HTERT RPE-1 (cell line): ENCODE data around the gene RANBP6.
"Not testable (repeated sequence)": the region's sequence is repeated elsewhere in the genome, so short reads cannot be mapped to it uniquely, and the experiment has no call there.

ENCODE experiments used
- in situ Hi-C: fragments of 300-500 bp; cut with MboI; formaldehyde crosslinking; loops from 4 replicates; pipeline ENCODE4 v1.14.3; 2020; ENCODE audit warnings: low sequenced_read_pairs

RANBP6 gene

GRCh38 chr9:6015278-6016157 lies at the start of gene RANBP6:
Gene RANBP6, minus strand, starts transcription at chr9:6015624. Its CDS starts 17 bp downstream, at chr9:6015607.
- in situ Hi-C loops = no loop called here

- in situ Hi-C loops = not testable (repeated sequence)
These were observed 47.7 kb upstream of the RANBP6 start for GRCh38 chr9:6063146-6063545.

DNA sequence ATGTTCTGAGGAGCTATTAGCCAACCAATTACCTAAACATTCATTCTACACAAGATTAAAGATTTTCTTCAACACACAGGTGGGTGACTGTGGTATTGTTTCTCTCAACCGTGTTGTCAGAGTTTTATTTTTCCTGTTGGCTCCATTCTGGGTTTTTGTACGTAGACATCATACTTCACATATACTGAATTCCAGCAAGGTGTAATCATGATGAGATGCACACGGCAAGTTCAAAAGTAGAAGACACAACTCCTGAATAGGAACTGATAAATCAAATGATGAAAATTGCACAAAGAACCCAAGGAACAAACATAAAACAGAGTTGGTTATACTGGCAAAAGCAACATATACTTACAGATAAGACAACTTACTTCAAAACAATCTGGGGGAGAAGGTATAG lies 40.2 kb upstream of the RANBP6 start:
- in situ Hi-C loops = no loop called here

DNA sequence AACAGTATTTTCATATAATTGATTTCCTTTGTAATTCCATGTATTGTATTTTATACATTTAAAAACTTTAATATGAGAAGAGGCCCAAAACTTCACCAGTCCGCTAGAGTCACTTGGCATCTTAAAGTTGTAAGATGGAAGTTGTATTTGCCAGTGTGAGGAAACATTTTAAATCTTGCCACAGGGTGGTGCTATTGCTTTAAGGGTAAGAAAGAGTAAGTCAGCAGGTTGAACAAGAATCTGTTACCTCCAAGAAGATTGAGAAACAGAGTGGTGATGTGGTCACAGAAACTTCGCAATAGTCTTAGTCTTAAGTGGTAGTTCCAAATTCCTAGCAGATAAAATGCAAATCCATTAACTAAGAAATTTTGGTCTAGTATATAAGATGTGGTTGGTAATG lies 39.8 kb upstream of the RANBP6 start:
- in situ Hi-C loops = no loop called here

DNA sequence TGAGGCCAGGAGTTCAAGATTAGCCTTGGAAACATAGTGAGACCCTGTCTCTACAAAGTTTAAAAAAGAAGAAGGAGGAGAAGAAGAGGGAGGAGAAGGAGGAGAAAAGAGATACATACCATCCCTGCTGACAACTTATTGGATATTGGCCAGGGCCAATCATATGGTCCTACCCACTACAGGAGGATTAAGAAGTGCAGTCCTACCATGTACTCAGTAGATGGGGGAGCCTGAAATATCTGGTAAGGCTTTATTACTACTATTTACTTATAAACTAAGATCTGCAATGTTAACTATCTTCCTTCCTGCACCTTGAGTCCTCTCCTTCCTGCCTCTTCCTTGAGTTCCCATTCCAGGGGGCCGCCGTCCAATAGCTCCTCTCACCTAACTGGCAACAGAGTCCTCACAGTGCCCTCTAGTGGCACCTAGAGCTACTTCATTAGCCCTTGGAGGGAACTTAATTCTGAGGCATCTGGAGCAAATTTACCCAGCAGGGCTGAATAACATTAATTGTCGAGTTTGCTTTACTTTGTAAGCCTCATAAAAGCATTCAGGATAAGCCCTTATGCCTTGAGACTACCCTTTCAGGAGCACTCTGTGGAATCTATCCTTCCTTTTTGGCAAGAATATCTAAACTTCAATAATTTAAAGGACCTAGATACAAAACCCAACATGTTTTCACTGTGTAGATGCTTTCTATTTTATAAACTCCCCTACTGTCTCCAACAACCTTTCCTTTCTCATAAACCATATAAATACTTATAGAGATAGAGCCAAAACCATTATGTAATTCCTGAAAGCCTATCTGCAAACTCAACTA lies 39.1 kb upstream of the RANBP6 start:
- in situ Hi-C loops = no loop called here

GRCh38 chr9:6052293-6052919 lies 37.0 kb upstream of the RANBP6 start:
- in situ Hi-C loops = no loop called here

DNA sequence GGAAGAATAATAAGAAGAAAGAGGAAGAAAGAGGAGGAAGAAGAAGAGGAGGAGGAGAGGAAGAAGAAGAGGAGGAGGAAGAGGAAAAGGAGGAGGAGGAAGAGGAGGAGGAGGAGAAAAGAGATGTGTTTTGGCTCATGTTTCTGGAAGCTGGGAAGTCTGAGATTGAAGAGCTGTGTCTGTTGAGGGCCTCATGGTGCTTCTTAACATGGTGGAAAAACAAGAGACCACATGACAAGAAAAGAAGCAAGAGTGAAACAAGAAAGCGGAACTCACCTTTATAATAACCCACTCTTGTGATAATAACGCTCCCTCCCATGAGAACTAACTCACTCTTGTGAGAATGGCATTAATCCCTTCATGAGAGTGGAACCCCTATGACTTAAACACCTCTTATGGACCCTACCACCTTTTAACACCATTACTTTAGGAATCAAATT lies 36.1 kb upstream of the RANBP6 start:
- in situ Hi-C loops = no loop called here

GRCh38 chr9:6049798-6050197 lies 34.4 kb upstream of the RANBP6 start:
- in situ Hi-C loops = no loop called here

DNA sequence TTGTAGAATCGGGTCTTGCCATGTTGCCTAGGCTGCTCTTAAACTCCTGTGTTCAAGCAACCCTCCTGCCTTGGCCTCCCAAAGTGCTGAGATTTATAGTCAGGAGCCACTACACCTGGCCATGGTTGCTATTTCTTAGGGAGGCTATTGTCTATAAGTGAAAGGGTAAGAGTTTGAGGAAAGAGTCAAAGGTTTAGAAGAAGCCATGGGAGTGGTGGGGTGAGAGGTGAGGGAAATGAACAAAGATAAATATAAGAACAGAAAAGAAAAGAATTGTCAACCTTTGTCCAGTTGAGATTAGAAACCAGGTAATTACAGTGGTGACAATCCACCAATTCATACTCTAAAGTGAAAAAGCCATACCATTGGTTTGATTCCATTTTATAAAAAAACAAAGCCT lies 32.6 kb upstream of the RANBP6 start:
- in situ Hi-C loops = no loop called here

DNA sequence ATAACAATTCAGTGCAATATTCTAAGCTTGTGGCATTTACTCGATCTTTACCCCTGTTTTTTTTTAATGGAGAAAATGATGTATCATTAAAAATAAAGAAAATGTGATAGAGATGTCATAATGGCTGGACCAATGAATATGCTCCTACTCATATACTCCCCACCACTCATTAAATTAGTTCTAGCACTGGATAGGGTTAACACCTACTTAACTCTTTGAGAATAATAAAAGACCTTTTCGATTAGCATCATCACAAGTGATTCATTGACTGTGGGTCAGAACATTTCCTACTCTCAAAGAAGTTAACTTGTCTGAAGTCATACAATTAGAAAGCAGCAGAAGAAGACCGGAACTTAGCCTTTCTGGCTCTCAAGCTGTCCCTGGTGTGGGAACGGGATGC lies 31.6 kb upstream of the RANBP6 start:
- in situ Hi-C loops = no loop called here

DNA sequence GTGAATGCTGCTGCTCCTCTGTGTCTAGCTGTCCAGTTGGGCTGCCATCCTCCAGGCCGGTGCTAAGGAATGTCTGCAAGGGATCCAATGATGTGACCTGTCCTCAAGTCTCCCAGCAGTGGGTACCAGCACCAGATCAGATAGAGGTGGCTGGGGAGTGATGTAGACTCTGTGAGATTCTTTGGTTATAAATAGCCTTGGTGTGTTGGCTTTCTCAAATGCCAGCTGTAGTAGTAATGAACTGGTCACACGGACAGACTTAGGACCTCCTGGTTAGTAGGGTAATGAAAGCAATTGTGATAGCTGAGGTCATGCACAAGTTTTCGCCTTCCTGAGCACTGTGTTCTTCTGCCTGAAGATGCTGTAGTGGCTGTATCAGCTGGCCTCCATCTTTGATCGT lies 29.9 kb upstream of the RANBP6 start:
- in situ Hi-C loops = no loop called here

GRCh38 chr9:6040077-6040476 lies 24.7 kb upstream of the RANBP6 start:
- in situ Hi-C loops = no loop called here

DNA sequence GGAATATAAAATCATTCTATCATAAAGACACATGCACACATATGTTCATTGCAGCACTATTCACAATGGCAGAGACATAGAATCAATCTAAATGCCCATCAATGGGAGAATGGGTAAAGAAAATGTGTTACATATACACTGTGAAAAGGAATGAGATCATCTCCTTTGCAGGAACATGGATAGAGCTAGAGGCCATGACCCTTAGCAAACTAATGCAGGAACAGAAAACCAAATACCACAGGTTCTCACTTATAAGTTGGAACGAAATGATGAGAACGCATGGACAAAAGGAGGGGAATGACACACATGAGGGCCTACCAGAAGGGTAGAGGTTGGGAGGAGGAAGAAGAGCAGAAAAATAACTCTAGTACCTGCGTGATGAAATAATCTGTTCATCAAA lies 21.0 kb upstream of the RANBP6 start:
- in situ Hi-C loops = no loop called here

DNA sequence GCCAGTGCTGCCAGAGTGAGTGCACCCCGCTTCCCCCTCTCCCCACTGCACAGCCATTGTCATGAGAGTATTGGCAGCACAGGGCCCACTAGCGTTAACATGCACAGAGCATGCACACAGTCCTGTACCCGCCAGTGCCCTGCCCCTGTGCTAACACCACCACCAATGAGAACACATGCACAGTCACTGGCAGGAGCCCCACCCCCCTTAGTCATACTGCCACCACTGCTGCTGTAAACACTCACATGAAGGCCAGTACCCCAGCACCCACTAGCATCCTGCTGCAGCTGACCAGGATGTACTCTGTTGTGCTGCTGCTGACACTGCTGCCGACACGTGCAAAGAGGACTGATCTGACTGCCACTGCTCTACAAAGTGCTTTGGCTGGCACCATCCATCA lies 19.5 kb upstream of the RANBP6 start:
- in situ Hi-C loops = no loop called here

GRCh38 chr9:6029604-6030274 lies 14.3 kb upstream of the RANBP6 start:
- in situ Hi-C loops = no loop called here

DNA sequence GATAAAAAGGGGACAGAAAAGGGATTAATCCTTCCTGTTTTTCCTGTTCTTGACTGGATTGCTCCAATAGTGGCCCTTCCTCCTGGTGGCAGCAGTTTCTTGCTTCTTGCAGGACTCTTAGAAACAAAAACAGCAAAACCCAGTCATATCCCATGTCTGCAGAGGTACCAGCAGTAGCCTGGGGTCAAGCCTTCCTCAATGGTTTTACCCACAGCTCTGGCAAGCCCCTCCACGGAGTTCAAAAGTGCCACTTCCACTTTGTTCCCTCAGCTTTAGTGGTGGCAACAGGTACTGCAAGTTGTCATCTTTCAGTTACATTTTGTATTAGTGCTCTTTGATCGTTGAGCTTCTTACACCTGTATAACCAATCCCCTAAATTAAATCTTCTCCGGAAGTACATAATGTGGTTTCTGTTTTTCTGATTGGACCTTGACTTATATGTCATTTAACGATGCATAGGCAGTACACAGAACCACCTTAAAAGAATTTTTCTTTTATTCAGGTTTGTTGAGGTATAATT lies 8.7 kb upstream of the RANBP6 start:
- in situ Hi-C loops = no loop called here

DNA sequence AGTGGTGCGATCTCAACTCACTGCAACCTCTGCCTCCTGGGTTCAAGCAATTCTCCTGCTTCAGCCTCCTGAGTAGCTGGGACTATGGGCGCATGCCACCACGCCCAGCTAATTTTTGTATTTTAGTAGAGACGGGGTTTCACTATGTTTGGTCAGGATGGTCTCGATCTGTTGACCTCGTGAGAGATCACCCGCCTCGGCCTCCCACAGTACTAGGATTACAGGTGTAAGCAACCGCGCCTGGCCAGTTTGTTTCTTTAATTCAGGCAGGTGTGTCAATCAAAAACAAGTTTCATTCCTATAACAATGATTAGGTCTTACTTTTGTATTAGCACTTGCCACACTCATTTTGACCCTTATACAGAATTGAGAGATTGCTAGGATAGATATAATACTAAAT lies 1.6 kb upstream of the RANBP6 start:
- in situ Hi-C loops = not testable (repeated sequence)

DNA sequence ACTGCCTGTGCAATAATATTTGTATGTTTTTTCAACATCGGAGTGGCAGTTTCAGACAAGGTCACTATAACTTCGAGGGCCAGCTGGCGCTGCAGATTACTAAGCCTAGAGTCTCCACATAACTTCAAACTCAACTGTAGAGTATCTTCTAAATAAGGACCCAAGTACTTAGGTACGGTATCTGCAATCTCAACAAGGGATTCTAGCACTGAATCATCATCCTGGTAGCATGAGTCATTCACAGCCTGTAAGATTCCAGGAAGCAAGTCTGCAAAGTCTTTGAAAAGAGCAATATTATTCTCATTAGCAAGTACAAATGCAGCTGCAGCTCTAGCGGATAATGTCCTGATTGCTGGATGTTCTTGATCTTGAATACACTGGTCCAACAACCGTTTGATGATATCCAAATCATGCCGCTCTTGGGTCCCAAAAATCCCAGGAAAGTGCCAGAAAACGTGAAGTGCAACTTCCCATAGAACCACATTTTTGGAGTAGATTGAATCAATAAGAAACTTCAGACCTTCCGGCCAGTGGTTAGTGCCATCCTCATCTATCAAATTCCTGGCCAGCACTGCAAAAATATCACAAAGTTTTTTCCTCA lies 654 bp downstream of the RANBP6 start:
- in situ Hi-C loops = no loop called here

DNA sequence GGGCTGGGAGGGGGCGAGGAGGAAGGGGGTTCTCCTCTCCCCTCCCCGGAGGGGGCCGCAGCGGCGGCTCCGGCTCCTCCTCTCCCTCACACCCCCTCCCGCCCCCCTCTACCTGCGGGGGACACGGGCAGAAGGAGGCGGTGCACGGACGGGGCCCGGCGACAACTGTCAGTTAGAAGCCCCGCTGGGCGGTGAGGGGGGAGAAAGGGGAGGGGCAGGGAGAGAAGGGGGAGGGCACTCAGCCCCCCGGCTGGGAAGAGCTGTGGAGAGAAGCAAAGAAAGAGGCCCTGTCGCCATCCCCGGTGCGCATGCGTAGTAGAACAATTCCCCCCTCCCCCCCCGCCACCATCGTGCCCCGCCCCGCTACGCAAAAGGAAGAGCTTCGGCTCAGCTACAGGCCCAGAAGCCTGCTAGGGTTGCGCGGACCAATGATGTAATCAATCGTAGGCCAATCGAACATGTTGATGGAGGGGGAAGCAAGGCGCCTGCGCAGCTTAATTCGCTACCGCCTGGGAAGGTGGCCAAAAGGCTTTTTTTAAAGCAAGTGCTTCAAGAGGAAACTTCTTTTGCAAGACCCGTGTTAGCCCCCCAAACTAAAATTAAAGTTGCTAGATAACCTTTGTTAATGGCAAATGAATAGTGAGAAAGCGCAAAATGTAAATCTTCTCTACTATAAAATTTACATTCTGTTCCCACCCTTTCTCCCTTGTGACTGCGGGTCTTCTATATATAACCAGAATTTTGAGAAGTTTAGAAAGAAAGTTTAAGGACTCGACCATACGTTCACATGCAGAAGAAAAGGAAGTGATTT lies 7.0 kb downstream of the RANBP6 start:
- in situ Hi-C loops = no loop called here

GRCh38 chr9:6007770-6008168 lies 7.7 kb downstream of the RANBP6 start:
- in situ Hi-C loops = no loop called here
